ENCODE measurements around the gene CD276.

CD276 gene

GRCh38 chr15:73685981-73686380, 1.8 kb downstream of the CD276 start:
- no peaks in the 10 kb centered on the region for H3K79me2 ChIP-seq (ENCODE audit: insufficient read depth, low read length)
- no peak overlapping the region for H3K4me2 ChIP-seq (ENCODE audit: low read depth, low read length, poor library complexity, severe bottlenecking)
- no peak overlapping the region for H3K9ac ChIP-seq (ENCODE audit: low read length)
- H3K27me3 ChIP-seq (ENCODE audit: low read length): no peaks in the 10 kb centered on the region
- no peaks in the 10 kb centered on the region for H3F3A ChIP-seq (ENCODE audit: insufficient read depth)
- no peak overlapping the region for H3K4me3 ChIP-seq (ENCODE audit: insufficient read depth, low read length, poor library complexity, severe bottlenecking)
- no peaks in the 10 kb centered on the region for H4K20me1 ChIP-seq (ENCODE audit: low read depth, low read length)
- no peaks in the 10 kb centered on the region for H3K9me3 ChIP-seq (ENCODE audit: insufficient read depth, low read length)
- no peaks in the 10 kb centered on the region for H3K36me3 ChIP-seq (ENCODE audit: low read length)
- no peaks in the 10 kb centered on the region for H3K9me2 ChIP-seq (replicated peaks; ENCODE audit: insufficient read depth, low read length)
- TF ChIP-seq CTCF (IDR thresholded peaks at IDR 0.05; ENCODE audit: insufficient read depth, low read length, poor library complexity, severe bottlenecking) (no peak), EZH2phosphoT487 (conservative IDR thresholded peaks at IDR 0.05; ENCODE audit: low read length) (no peak)
- H3K27ac ChIP-seq (ENCODE audit: low read depth, low read length): no peak overlapping the region
- no peak overlapping the region for H2AFZ ChIP-seq (ENCODE audit: low read depth, low read length, severe bottlenecking)

- H3K27ac ChIP-seq (ENCODE audit: low read depth, low read length): no peak overlapping the region
- no peaks in the 10 kb centered on the region for H3K36me3 ChIP-seq (ENCODE audit: low read length)
- H3K9me3 ChIP-seq (ENCODE audit: insufficient read depth, low read length): no peaks in the 10 kb centered on the region
- TF ChIP-seq EZH2phosphoT487 (conservative IDR thresholded peaks at IDR 0.05; ENCODE audit: low read length) (no peak), CTCF (IDR thresholded peaks at IDR 0.05; ENCODE audit: insufficient read depth, low read length, poor library complexity, severe bottlenecking) (no peak)
- H3F3A ChIP-seq (ENCODE audit: insufficient read depth): no peaks in the 10 kb centered on the region
- no peaks in the 10 kb centered on the region for H3K9me2 ChIP-seq (replicated peaks; ENCODE audit: insufficient read depth, low read length)
- H3K9ac ChIP-seq (ENCODE audit: low read length): no peak overlapping the region
- H4K20me1 ChIP-seq (ENCODE audit: low read depth, low read length): no peaks in the 10 kb centered on the region
- H2AFZ ChIP-seq (ENCODE audit: low read depth, low read length, severe bottlenecking): no peak overlapping the region
- H3K4me2 ChIP-seq (ENCODE audit: low read depth, low read length, poor library complexity, severe bottlenecking): no peak overlapping the region
- no peak overlapping the region for H3K4me3 ChIP-seq (ENCODE audit: insufficient read depth, low read length, poor library complexity, severe bottlenecking)
- H3K27me3 ChIP-seq (ENCODE audit: low read length): no peaks in the 10 kb centered on the region
- no peaks in the 10 kb centered on the region for H3K79me2 ChIP-seq (ENCODE audit: insufficient read depth, low read length)
These were observed 2.6 kb downstream of the CD276 start for GRCh38 chr15:73686781-73687256.

DNA sequence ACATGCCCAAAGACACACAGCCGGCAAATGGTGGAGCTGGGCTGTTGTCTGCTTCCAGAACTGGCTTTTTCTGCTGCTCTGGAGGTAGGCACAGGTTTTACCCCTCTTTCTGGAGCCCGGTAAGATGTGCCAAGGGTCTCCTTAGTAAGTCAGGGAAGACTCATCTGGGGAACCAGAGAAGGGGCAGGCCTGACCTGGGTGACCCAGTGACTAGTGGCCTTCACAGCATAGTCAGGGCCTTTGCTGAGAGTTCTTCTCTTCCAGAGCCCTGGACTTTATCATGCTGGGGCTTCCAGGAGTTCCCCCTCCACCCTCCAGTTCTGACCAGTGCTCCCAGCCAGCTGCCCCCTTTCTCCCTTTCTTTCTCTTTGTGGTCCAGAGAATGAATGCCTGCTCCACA, 3.2 kb downstream of the CD276 start:
- H3K4me3 ChIP-seq (ENCODE audit: insufficient read depth, low read length, poor library complexity, severe bottlenecking): no peak overlapping the region
- H3K27me3 ChIP-seq (ENCODE audit: low read length): no peaks in the 10 kb centered on the region
- no peak overlapping the region for H3K4me2 ChIP-seq (ENCODE audit: low read depth, low read length, poor library complexity, severe bottlenecking)
- H2AFZ ChIP-seq (ENCODE audit: low read depth, low read length, severe bottlenecking): no peak overlapping the region
- no peak overlapping the region for H3K27ac ChIP-seq (ENCODE audit: low read depth, low read length)
- H3K79me2 ChIP-seq (ENCODE audit: insufficient read depth, low read length): no peaks in the 10 kb centered on the region
- H3F3A ChIP-seq (ENCODE audit: insufficient read depth): no peaks in the 10 kb centered on the region
- TF ChIP-seq EZH2phosphoT487 (conservative IDR thresholded peaks at IDR 0.05; ENCODE audit: low read length) (no peak), CTCF (IDR thresholded peaks at IDR 0.05; ENCODE audit: insufficient read depth, low read length, poor library complexity, severe bottlenecking) (no peak)
- no peaks in the 10 kb centered on the region for H3K9me3 ChIP-seq (ENCODE audit: insufficient read depth, low read length)
- no peak overlapping the region for H3K9ac ChIP-seq (ENCODE audit: low read length)
- no peaks in the 10 kb centered on the region for H4K20me1 ChIP-seq (ENCODE audit: low read depth, low read length)
- H3K9me2 ChIP-seq (replicated peaks; ENCODE audit: insufficient read depth, low read length): no peaks in the 10 kb centered on the region
- H3K36me3 ChIP-seq (ENCODE audit: low read length): no peaks in the 10 kb centered on the region

Data from SU-DHL-6 (cell line).